Neural cell (in vitro differentiated cells): ENCODE results near the gene MAJIN. TPM values are rescaled to one million over a fixed set of nuclear protein-coding genes. Genes with fewer than 3 reads are reported as not detected.

Experiments used
- H2AFZ ChIP-seq: fragments of 200-600, 300-800 bp; sonication (generic), shearing (Covaris generic); 2 replicates; pipeline ENCODE4 v1.6.0; 2014; ENCODE audit warnings: low read depth, mild to moderate bottlenecking, antibody characterized with exemption, low read length, moderate library complexity
- H3F3A ChIP-seq: fragments of 200-600 bp; shearing (Covaris generic); 2 replicates; pipeline ENCODE4 v1.6.1; 2016; ENCODE audit warnings: mild to moderate bottlenecking, moderate library complexity, mixed read lengths, antibody characterized with exemption, low read length; ENCODE audit not compliant: insufficient read depth, poor library complexity, severe bottlenecking
- H3K27ac ChIP-seq: fragments of 200-600, 300-800 bp; sonication (generic), shearing (Covaris generic); 2 replicates; pipeline ENCODE4 v1.5.1; 2014; ENCODE audit warnings: mild to moderate bottlenecking, low read length, moderate library complexity
- H3K27me3 ChIP-seq: fragments of 300-800, 200-600 bp; sonication (generic), shearing (Covaris generic); 2 replicates; pipeline ENCODE4 v1.6.0; 2014; ENCODE audit warnings: mild to moderate bottlenecking, low read depth, low read length, moderate library complexity; ENCODE audit not compliant: insufficient read depth
- H3K36me3 ChIP-seq: fragments of 300-800, 200-600 bp; sonication (generic), shearing (Covaris generic); 2 replicates; pipeline ENCODE4 v1.5.1; 2014; ENCODE audit warnings: mild to moderate bottlenecking, antibody characterized with exemption, low read length, moderate library complexity; ENCODE audit not compliant: insufficient read depth
- H3K4me2 ChIP-seq: fragments of 300-800, 200-600 bp; sonication (generic), shearing (Covaris generic); 2 replicates; pipeline ENCODE4 v1.6.0; 2014; ENCODE audit warnings: mild to moderate bottlenecking, low read length
- H3K4me3 ChIP-seq: fragments of 300-800, 200-600 bp; sonication (generic), shearing (Covaris generic); 2 replicates; pipeline ENCODE4 v1.5.1; 2014; ENCODE audit warnings: mild to moderate bottlenecking, low read length, moderate library complexity
- H3K79me2 ChIP-seq: fragments of 200-600 bp; shearing (Covaris generic); replicated peaks from 2 replicates; pipeline ENCODE4 v1.6.0; 2014; ENCODE audit warnings: mild to moderate bottlenecking, low read length, moderate library complexity; ENCODE audit not compliant: insufficient read depth
- H3K9ac ChIP-seq: fragments of 300-800, 200-600 bp; sonication (generic), shearing (Covaris generic); 2 replicates; pipeline ENCODE4 v1.6.1; 2016; ENCODE audit warnings: mild to moderate bottlenecking, low read length, mixed read lengths
- H3K9me2 ChIP-seq: fragments of 200-600 bp; shearing (Covaris generic); 2 replicates; pipeline ENCODE4 v1.6.1; 2016; ENCODE audit warnings: mild to moderate bottlenecking, low read length, mixed read lengths; ENCODE audit not compliant: insufficient read depth
- H3K9me3 ChIP-seq: fragments of 200-600, 300-800 bp; sonication (generic), shearing (Covaris generic); 2 replicates; pipeline ENCODE4 v1.6.1; 2016; ENCODE audit warnings: mild to moderate bottlenecking, mixed run types, low read length, moderate library complexity, mixed read lengths
- H4K20me1 ChIP-seq: fragments of 200-600 bp; shearing (Covaris generic); 2 replicates; pipeline ENCODE4 v1.6.1; 2016; ENCODE audit warnings: mild to moderate bottlenecking, mixed run types; ENCODE audit not compliant: insufficient read depth
- CTCF ChIP-seq: fragments of 450-650 bp; IDR thresholded peaks from 2 replicates; pipeline ENCODE4 v1.5.1; 2014; ENCODE audit warnings: antibody characterized with exemption, mild to moderate bottlenecking, moderate library complexity; ENCODE audit not compliant: poor library complexity, severe bottlenecking
- EP300 ChIP-seq: fragments of 450-650 bp; conservative IDR thresholded peaks from 2 replicates; pipeline ENCODE4 v1.6.1; 2014; ENCODE audit warnings: antibody characterized with exemption, mild to moderate bottlenecking, moderate library complexity; ENCODE audit not compliant: poor library complexity, severe bottlenecking
- EZH2 ChIP-seq: fragments of 200-600, 300-800 bp; shearing (Covaris generic), sonication (generic); IDR thresholded peaks from 2 replicates; pipeline ENCODE4 v1.6.1; 2014; ENCODE audit warnings: antibody characterized with exemption, low read length, borderline replicate concordance, mild to moderate bottlenecking; ENCODE audit not compliant: insufficient read depth, poor library complexity, severe bottlenecking
- MXI1 ChIP-seq: fragments of 450-650 bp; conservative IDR thresholded peaks from 2 replicates; pipeline ENCODE4 v1.6.1; 2014; ENCODE audit warnings: antibody characterized with exemption, mild to moderate bottlenecking; ENCODE audit not compliant: poor library complexity, severe bottlenecking
- POLR2AphosphoS5 ChIP-seq: IDR thresholded peaks from 2 replicates; pipeline ENCODE4 v1.6.1; 2012
- RAD21 ChIP-seq: fragments of 450-650 bp; conservative IDR thresholded peaks from 2 replicates; pipeline ENCODE4 v1.6.1; 2014; ENCODE audit warnings: antibody characterized with exemption, mild to moderate bottlenecking, moderate library complexity
- REST ChIP-seq: IDR thresholded peaks from 2 replicates; pipeline ENCODE4 v1.6.1; 2012; ENCODE audit warnings: borderline replicate concordance
- SMC3 ChIP-seq: fragments of 450-650 bp; conservative IDR thresholded peaks from 2 replicates; pipeline ENCODE4 v1.6.1; 2014; ENCODE audit warnings: antibody characterized with exemption, mild to moderate bottlenecking, moderate library complexity; ENCODE audit not compliant: poor library complexity
- TAF1 ChIP-seq: IDR thresholded peaks from 2 replicates; pipeline ENCODE4 v1.6.1; 2012; ENCODE audit warnings: low read depth
- polyA plus RNA-seq: library from polyadenylated mRNA; depleted of rRNA; stranded (reverse); fragments of >200 nt; gene quantifications from 2 replicates; pipeline ENCODE4 v1.2.3, GENCODE V29; 2014

The MAJIN gene
- polyA plus RNA-seq, 1 donor from 2014 or later = not detected

GRCh38 chr11:64893194-64894069 lies 78.5 kb downstream of the MAJIN start:
- no peak overlapping the region for H3K4me3 ChIP-seq
- no peaks in the 10 kb centered on the region for H3K36me3 ChIP-seq
- H3K4me2 ChIP-seq = no peak overlapping the region
- no peak for TF ChIP-seq POLR2AphosphoS5
- TF ChIP-seq EZH2 = no peak
- TF ChIP-seq EP300 = no peak
- no peak for TF ChIP-seq REST
- TF ChIP-seq SMC3 = no peak
- TF ChIP-seq RAD21 = no peak
- no peak for TF ChIP-seq MXI1
- TF ChIP-seq TAF1 = no peak
- no peak for TF ChIP-seq CTCF
- H3K79me2 ChIP-seq = no peaks in the 10 kb centered on the region
- no peaks in the 10 kb centered on the region for H3F3A ChIP-seq
- H3K27me3 ChIP-seq = no peaks in the 10 kb centered on the region
- no peak overlapping the region for H2AFZ ChIP-seq
- no peaks in the 10 kb centered on the region for H3K9me3 ChIP-seq
- no peaks in the 10 kb centered on the region for H4K20me1 ChIP-seq
- H3K27ac ChIP-seq = no peak overlapping the region
- no peak overlapping the region for H3K9ac ChIP-seq
- no peaks in the 10 kb centered on the region for H3K9me2 ChIP-seq

- Histone ChIP-seq H3K9ac (no peak overlapping the region), H3K9me2 (no peaks in the 10 kb centered on the region), H4K20me1 (no peaks in the 10 kb centered on the region), H3K4me3 (no peak overlapping the region), H2AFZ (no peak overlapping the region), H3K9me3 (no peaks in the 10 kb centered on the region), H3K79me2 (no peaks in the 10 kb centered on the region), H3F3A (no peaks in the 10 kb centered on the region), H3K36me3 (no peaks in the 10 kb centered on the region), H3K27me3 (no peaks in the 10 kb centered on the region), H3K27ac (no peak overlapping the region), H3K4me2 (no peak overlapping the region)
- TF ChIP-seq SMC3 (no peak), REST (no peak), MXI1 (no peak), RAD21 (no peak), POLR2AphosphoS5 (no peak), EZH2 (no peak), TAF1 (no peak), EP300 (no peak), CTCF (no peak)
Observed at GRCh38 chr11:64892838-64893193, 79.1 kb downstream of the MAJIN start.
